Nucleus accumbens (tissue), 56 donors: ENCODE measurements around the gene ARHGEF1.

Experiments
- DNase-seq, 56 donors: peaks; one replicate each; lab custom pipeline; 2025; lab: John Stamatoyannopoulos, UW

The ARHGEF1 gene, protein sequence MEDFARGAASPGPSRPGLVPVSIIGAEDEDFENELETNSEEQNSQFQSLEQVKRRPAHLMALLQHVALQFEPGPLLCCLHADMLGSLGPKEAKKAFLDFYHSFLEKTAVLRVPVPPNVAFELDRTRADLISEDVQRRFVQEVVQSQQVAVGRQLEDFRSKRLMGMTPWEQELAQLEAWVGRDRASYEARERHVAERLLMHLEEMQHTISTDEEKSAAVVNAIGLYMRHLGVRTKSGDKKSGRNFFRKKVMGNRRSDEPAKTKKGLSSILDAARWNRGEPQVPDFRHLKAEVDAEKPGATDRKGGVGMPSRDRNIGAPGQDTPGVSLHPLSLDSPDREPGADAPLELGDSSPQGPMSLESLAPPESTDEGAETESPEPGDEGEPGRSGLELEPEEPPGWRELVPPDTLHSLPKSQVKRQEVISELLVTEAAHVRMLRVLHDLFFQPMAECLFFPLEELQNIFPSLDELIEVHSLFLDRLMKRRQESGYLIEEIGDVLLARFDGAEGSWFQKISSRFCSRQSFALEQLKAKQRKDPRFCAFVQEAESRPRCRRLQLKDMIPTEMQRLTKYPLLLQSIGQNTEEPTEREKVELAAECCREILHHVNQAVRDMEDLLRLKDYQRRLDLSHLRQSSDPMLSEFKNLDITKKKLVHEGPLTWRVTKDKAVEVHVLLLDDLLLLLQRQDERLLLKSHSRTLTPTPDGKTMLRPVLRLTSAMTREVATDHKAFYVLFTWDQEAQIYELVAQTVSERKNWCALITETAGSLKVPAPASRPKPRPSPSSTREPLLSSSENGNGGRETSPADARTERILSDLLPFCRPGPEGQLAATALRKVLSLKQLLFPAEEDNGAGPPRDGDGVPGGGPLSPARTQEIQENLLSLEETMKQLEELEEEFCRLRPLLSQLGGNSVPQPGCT

DNA sequence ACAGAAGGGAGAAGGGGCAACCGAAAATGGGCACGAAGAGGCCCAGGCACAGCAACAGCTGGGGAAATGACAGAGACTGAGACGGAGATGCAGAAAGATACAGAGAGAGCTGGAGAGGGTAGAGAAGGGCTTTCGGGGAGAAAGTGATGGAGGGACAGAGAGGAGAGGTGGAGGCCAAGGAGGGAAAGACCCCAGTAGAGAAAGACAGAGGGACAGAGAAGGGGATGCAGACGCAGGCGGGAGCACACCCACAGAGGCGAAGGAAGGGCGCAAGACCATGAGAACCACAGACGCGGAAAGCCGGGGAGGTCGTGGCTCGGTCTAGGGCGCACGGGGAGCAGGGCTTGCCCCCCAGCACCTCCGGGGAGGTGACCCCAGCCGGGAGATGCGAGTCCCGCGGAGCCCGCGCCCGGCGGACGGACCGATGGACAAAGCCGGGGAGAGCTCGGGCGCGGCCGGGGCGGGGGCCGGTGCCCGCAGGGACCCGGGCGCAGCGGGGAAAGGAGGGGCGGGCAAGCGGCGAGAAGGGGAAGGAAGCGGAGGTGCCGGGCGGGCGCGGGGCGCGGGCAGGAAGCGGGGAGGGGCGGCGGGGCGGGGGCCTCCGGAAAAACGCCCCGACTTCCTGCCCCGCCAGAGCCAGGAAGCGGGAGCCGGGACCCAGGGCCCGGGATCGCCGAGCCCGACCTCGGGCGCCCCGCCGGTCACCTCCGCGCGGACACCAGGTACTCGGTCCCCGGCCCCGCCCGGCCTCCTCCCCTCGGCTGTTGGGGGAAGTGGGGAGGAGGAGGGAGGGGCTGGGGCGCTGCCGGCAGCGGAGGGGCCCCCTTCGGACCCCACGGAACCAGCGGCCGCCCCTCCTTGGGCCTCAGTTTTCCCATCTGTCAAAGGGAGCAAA is at the start of gene ARHGEF1:
Gene ARHGEF1 (plus strand): TSS at position 617 of the 895 bp plus-strand sequence. CDS start 4,899 bp downstream, outside the sequence.
- peak in 10 of 56 donors; percentile 7 to 50 (median 21) for DNase-seq

DNA sequence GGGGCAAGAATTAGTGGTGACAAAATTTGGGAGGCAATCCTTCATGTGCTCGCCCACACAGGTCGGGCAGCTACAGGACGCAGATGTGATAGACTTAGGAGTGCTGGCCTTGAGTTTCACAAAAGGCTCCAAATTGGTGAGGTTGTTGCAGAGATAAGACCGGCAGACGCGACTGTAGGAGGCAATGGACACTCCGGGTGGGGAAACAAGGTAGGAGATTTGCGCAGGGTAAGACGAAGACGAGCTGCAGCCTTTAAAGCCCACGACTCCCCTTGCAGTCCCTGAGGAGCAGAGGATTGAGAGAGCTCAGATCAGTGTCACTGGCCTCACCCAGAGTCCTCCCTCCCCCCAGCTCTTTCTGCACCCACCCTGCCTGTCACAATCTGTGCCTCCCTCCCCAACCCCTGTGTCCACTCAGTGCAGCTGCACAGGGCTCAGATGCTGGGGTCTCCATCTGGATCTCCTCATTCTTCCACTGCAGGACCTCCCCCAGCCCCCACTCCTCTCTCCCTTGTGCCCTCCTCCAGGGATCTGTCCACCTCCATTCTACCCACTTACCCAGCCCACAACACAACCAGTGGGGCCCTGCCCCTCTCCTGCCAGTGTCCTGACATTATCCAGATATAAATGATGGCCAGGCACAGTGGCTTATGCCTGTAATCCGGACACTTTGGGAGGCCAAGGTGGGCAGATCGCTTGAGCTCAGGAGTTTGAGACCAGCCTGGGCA is 44.8 kb upstream of the ARHGEF1 start:
- DNase-seq, result no peak

DNA sequence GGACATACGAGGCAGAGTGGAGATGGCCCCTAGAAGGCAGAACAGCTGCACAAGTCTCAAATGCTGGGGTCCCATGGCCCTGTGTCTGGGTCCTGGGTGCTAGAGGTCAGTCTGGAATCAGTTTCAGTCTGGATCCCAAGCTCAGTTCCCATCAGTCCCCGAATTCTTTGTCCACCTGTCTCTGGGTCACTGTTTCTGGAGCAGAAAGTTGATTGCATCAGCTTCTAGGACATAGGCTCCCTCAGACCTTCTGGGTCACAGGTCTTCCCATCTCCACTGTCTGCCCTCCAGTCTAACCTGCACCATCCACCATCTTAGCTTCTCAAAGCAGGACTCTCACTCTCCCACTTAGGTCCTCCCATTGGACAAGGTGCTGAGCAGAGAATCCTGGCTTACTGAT is 43.8 kb upstream of the ARHGEF1 start:
- DNase-seq, result no peak

DNA sequence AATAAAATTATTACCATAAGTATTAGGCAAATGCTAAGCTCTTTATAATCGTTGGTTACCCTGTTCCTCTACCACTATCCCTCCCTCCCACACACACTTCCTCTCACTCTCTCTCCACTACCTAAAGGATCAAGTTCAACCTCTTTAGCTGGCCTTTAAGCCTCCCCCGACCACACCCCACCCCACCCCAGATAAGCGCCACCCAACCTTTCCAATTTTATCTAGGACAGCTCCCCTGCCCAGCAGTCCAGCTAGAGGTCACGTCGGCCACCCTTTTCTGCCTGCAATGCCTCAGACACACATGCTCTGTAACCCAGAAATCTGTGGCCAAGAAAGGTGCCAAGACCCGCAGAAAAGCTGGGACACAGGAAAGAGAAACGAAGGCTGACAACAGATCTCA is 39.6 kb upstream of the ARHGEF1 start:
- no peak for DNase-seq

DNA sequence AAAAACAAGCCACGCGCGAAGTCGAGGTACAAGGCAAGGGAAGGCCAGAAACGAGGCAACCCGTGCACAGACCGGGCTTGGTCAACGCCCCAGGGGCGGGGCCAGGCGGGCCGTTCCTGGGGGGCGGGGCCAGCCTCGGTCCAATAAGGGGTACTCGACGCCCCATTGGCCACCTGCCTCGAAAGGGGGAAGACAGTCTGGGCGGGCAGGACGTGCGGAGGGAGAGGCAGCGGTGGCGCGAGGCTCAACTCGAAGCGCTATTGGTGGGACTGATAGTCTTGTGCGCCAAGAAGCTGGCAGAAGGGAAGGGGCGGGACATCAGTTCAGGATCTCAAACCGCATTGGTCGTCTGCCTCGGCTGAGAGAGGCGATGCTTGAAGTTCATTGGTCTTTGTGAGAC is 38.4 kb upstream of the ARHGEF1 start, which contains the start of gene LYPD4:
Gene LYPD4 (minus strand): TSS at position 83 of the 400 bp plus-strand sequence. CDS start 5,398 bp downstream, outside the sequence.
- no peak for DNase-seq

DNA sequence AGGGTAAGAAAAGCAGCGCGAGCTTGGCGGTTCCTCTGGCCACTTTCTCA is 38.2 kb upstream of the ARHGEF1 start, which contains the start of gene DMRTC2:
Gene DMRTC2 (plus strand): TSS at position 42 of the 50 bp plus-strand sequence. CDS start 2,387 bp downstream, outside the sequence.
- no peak for DNase-seq

DNA sequence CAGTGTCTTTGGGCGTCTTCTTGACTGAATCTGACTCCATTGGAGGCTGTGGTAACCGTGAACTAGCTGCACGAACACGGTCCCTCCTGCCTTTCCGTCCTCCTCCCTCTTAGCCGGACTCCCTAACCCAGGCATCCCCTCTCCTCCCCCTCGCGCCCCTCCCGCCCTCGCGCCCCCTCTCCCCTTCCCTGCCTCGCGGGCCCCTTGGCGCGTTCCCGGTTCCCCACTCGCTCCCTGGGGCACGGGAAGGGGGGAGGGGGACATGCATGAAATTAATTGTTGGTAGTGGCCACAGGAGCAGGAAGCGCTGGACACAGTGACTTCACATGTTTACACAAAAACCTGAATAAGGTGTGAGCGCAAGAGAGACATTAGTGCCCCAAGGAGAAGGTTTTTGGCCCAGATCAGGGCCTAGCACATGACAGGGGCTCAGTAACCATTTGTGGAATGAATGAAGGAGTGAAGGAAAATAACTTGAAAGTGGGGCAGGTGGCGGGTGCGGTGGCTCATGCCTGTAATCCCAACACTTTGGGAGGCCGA is 37.9 kb upstream of the ARHGEF1 start:
- no peak for DNase-seq

DNA sequence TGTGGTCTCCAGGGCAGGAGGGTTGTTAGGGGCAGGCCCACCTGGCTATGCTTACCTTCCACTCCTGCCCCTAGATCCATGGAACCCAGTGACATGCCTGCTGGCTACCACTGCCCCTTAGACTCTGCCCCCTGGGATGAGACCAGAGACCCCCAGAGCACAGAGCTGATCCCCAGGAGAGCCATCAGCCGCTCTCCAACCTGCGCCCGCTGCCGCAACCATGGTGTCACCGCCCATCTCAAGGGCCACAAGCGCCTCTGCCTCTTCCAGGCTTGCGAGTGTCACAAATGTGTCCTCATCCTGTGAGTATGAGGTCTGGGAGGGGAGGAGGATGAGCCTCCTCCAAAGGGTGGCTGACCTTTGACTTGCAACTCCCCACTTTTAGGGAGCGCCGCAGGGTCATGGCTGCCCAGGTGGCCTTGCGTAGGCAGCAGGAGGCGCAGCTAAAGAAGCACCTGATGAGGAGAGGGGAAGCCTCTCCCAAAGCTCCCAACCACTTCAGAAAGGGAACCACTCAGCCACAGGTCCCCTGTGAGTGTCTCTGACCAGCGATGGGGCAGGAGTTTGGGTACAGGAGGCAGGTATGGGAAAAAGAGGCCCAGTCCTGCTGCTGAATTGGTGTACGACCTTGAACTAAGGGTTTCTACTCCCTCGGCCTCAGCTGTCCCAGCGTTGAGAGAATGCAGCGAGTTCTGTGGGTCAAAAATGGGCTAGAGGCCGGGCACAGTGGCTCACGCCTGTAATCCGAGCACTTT is 35.5 kb upstream of the ARHGEF1 start:
- DNase-seq, result no peak

DNA sequence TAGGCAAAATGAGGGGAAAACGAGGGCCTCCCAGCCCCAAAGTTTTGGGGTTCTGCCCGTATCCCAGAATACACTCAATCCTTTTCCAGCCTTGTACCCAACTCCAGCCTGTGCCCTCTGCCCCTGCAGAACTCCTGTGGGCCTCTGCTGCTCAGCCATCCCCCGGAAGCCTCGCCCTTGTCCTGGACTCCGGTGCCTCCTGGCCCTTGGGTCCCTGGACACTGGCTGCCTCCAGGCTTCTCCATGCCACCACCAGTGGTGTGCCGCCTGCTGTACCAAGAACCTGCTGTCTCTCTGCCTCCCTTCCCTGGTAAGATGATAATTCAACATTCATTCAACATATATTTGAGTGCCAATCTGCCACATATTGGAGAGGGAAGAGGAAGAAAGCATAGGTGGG is 34.3 kb upstream of the ARHGEF1 start:
- DNase-seq, result no peak

DNA sequence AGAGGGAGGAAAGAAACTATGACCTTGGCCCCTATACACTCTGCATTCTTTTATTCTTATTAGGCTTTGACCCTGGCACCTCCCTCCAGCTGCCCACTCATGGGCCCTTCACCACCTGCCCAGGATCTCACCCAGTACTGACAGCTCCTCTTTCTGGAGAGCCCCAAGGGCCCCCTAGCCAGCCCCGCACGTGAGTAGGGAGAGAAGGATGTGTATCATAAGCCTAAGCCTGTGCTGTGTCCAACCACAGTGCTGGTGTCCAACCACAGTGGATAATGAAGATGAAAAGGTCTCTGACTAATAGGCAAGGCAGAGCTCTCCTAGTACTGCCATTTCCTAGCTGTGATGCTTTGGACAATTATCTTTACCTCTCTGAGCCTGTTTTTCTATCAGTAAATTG is 33.9 kb upstream of the ARHGEF1 start:
- DNase-seq, result no peak

DNA sequence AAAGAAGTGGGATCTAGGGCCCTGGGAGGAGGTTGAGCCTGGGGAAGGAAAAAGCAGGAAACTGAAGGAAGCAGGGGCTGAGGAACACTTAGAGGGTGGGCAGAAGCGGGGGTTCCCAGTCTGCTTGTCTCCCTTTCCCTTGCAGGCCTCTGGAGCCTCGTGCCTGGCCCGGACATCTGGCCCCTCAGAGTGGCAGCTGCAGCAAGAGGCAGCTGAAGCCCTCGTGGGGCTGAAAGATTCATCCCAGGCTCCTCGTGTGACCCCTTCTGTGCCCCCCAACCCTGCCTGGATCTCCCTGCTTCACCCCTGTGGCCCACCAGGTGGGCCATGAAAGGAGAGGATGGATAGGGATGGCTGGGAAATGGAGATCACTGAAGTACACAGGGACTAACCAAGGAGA is 32.6 kb upstream of the ARHGEF1 start:
- DNase-seq, result no peak

DNA sequence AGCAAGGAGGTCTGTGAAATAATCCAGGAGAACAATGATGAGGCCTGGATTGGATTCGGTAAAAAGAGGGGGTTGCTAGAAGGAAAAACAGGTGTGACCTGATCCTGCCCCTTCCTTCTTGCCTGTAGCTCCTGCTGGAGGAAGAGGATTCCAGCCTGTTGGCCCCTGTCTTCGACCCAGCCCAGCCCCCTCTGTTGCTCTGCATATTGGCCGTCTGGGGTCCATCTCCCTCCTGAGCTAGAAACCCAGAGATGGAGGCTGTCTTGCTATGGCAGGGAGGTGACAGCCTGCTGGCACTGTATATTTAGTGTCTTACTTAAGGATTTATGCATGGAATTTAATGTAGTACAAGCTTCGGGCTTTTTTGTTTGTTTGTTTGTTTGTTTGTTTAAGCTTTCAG is 31.5 kb upstream of the ARHGEF1 start:
- DNase-seq, result no peak

DNA sequence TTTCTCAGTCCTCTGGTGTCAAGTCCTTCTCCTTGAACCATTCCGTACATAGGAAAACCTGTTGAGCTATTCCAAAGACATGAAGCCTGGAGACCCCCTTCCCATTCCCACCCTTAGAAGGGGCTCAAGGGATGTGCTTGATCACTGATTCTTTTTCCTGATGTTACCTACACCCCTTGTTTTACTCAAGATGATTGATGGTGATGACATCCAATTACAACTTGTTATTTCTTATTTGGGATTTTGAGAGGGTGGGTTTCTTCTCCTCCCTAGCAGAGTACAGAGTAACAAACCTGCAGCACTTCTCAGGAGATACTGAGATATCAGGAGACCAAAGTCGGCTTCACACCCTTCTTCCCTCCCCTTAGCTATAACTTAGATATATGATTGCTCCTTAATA is 29.6 kb upstream of the ARHGEF1 start:
- no peak for DNase-seq

DNA sequence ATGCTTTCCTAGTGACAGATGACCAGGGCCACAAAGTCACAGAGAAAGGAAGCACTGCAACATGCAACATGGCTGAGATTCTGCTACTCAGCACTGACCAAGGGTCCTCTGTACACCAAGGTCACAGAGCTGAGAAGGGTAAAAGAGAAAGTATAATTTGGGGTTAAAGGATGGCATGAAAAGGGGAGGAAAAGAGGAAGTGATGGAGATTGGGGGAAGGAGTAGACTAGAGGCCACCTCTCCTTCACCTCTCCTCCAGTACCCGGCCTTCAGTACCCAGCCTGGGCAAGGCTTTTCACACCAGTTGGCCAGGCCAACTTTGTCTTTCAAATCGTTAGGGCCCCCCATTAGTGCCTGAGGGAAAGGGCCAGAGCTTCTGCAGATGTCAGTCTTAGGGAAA is 29.2 kb upstream of the ARHGEF1 start:
- no peak for DNase-seq

DNA sequence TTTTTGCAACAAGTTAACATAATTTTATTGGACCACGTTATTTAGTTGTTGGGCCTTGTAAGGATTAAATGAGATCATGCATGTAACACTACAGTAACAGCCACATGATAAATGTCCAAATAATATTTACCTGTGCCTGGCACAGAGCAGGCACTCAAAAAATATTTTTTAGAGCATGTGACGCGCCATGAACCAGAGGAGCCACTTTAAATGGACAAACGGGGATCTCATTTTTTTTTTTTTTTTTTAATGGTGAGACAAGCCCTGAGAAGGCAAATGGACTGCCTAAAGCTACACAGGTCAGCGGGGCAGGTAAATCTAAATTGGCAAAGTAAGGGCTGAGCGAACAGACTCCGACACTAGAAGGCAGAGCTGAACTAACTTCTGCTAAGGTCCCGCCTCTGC is 23.8 kb upstream of the ARHGEF1 start:
- DNase-seq, result no peak

DNA sequence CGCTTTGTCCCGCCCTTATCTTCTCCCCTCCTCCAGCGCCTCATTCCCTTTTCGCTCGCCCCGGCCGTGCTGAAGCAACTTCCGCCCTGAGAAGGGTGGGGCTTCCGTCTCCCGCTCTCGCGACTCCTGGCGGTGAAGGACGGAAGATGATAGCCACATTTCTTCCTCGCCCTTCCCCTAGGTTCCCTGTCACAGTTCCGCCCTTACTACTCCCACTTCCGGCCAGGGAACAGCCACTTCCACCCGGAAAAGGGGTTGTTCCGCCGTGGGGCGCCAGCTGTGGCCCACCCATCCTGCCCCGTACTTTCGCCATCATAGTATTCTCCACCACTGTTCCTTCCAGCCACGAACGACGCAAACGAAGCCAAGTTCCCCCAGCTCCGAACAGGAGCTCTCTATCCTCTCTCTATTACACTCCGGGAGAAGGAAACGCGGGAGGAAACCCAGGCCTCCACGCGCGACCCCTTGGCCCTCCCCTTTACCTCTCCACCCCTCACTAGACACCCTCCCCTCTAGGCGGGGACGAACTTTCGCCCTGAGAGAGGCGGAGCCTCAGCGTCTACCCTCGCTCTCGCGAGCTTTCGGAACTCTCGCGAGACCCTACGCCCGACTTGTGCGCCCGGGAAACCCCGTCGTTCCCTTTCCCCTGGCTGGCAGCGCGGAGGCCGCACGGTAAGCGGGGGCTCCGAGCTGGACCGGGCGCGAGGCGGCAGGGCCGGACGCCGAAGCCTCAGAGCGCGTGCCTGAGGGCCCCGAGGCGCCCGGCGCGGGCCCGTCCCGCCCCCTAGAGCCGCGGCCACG is 23.2 kb upstream of the ARHGEF1 start, which contains the start of gene RPS19:
Gene RPS19 (plus strand): TSS at position 638 of the 801 bp plus-strand sequence. CDS start 520 bp downstream, outside the sequence.
- DNase-seq, result peak; percentile 90 to 100 (median 98)

DNA sequence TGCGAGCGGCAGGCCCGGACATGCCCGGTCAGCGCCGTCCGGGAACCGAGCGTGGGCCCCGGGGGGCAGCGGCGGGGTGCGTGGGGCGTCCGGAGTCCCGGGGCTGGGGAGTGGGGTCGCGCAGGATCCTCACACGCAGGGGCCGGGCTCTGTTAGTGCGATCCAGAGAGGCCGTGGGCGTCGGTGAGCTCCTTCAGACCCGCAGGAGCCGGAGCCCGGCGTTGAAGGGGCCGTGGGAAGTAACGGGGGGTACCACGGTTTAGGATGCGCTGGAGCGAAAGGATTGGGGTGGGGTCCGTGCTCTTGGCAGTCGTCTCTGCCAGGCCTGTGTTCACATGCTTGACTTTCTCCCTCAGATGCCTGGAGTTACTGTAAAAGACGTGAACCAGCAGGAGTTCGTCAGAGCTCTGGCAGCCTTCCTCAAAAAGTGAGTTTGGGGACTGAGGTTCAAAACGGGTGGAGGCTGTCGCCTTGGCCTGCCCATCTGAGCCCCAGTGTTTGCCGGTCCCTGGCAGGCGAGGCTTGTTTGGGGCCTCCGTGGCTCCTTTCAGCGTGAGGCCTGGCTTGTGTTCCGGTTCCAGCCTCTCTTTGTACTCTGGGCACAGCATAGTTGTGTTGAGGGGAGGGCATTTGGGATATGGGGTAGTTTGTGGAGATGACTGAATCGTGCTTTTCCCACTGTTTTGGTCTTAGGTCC is 22.4 kb upstream of the ARHGEF1 start:
- peak in 5 of 56 donors; percentile 7 to 54 (median 38) for DNase-seq
